Measurements from ENCODE around the gene SELL.

SELL gene

DNA sequence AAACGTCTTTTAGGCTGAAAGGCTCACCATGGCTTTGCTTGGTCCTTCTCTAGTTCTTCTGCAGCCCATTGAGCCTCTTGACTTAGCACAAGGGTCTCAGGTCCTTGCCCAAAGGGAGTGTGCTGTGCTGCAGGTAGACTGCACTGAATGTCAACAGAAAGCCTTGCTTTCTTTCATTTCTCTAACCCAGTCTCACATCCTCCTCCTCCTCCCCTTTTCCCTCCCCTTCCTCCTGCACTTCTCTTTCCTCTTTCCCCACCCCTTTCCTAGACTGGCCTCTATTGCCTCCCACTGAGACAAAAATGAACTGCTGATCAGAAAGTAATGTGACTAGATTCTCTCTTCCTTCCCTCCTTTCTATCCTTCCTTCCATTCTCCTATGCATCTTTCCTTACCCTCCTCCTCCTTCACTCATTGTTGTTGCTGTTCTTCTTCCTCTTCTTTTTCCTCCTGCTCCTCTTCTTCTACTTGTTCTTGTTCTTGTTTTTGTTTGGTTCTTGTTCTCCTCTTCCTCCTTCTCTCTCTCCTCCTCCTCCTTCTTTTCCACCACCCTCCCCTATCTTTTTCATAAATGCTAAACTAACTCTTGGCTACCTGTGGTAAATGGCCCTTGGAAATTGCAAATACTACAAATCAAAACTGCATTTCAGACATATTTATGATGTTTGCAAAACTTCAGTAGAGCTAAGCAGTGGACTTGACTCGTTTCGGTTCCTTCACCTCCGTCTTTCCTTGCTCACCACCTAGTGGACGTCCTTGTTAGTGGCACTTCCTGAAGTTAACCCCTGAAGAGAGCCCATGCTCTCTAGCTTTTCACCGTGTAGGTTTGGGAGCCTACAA is at the start of gene SELL:
Gene SELL (minus strand): TSS at position 152 of the 840 bp plus-strand sequence. CDS start 122 bp downstream, at position 30.
- Mint-ChIP-seq H3K4me1 (no peaks in the 10 kb centered on the region), H3K36me3 (ENCODE audit: low read depth) (no peaks in the 10 kb centered on the region), H3K27ac (no peak within 1 kb of the TSS), H3K27me3 (ENCODE audit: low read depth) (peaks cover 11% of the 10 kb centered on the region), H3K9me3 (peaks cover 19% of the 10 kb centered on the region), H3K4me3 (peak within 1 kb of the TSS; percentile 36 to 43 (median 40))
- TF ChIP-seq, protein P1, sequence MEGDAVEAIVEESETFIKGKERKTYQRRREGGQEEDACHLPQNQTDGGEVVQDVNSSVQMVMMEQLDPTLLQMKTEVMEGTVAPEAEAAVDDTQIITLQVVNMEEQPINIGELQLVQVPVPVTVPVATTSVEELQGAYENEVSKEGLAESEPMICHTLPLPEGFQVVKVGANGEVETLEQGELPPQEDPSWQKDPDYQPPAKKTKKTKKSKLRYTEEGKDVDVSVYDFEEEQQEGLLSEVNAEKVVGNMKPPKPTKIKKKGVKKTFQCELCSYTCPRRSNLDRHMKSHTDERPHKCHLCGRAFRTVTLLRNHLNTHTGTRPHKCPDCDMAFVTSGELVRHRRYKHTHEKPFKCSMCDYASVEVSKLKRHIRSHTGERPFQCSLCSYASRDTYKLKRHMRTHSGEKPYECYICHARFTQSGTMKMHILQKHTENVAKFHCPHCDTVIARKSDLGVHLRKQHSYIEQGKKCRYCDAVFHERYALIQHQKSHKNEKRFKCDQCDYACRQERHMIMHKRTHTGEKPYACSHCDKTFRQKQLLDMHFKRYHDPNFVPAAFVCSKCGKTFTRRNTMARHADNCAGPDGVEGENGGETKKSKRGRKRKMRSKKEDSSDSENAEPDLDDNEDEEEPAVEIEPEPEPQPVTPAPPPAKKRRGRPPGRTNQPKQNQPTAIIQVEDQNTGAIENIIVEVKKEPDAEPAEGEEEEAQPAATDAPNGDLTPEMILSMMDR (IDR thresholded peaks at IDR 0.05; ENCODE audit: unreplicated experiment in 3 of 3): peak; percentile 55 to 67 (median 59)

DNA sequence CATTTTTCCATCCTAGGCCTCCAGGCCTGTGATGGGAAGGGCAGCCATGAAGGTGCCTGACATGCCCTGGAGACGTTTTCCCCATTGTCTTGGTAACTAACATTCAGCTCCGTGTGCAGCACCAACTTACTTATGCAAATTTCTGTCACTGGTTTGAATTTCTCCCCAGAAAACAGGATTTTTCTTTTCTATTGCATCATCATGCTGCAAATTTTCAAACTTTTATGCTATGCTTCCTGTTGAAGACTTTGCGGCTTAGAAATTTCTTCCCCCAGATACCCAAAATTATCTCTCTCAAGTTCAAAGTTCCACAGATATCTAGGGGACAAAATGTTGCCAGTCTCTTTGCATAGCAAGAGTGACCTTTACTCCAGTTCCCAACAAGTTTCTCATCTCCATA is 47.6 kb upstream of the SELL start:
- no peak overlapping the region for H3K27ac Mint-ChIP-seq
- H3K4me1 Mint-ChIP-seq: no peaks in the 10 kb centered on the region
- no peaks in the 10 kb centered on the region for H3K36me3 Mint-ChIP-seq (ENCODE audit: low read depth)
- H3K4me3 Mint-ChIP-seq: no peak overlapping the region
- peaks cover 5% of the 10 kb centered on the region for H3K9me3 Mint-ChIP-seq
- no peaks in the 10 kb centered on the region for H3K27me3 Mint-ChIP-seq (ENCODE audit: low read depth)
- TF ChIP-seq, protein P1 (IDR thresholded peaks at IDR 0.05; ENCODE audit: unreplicated experiment in 3 of 3): no peak

DNA sequence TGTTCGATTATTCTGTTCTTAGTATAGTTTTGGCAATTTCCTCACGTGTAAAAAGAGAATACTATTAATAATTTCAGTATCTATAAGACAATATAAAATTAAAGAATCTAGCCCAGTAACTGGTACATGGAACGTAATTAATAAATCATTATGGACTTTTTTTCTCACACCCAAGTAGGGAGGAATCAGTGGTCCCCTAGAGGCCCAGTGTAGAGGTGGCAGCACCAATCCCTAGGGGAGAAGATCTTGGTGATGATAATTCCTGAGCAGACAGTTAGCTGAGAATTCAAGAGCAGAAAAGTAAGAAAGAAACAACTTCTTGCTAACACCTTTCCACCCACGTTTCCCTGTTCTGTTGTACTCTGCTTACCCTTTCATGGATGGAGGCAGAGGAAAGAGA is 42.1 kb upstream of the SELL start:
- TF ChIP-seq, protein P1 (IDR thresholded peaks at IDR 0.05; ENCODE audit: unreplicated experiment in 3 of 3): no peak
- no peak overlapping the region for H3K4me3 Mint-ChIP-seq
- no peaks in the 10 kb centered on the region for H3K36me3 Mint-ChIP-seq (ENCODE audit: low read depth)
- no peaks in the 10 kb centered on the region for H3K9me3 Mint-ChIP-seq
- H3K27ac Mint-ChIP-seq: no peak overlapping the region
- no peaks in the 10 kb centered on the region for H3K4me1 Mint-ChIP-seq
- no peaks in the 10 kb centered on the region for H3K27me3 Mint-ChIP-seq (ENCODE audit: low read depth)

DNA sequence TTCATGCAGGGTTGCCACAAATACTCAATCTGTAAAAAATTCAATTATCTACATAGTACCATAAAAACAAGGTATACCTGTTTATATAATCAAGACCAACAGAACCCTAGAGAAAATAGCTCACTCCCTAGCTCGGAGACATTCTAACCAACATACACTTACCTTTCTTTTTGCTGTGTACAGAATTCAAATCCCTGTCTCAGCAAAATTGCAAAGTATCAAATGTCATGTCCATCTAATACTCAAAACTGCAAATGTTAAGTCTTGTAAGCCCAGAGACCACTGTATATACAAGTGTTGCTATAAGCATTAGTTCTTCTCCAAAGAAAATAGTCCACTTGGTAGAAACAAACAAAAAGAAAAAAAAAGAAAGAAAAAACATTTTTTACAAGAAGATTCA is 38.6 kb upstream of the SELL start:
- H3K4me1 Mint-ChIP-seq: peaks cover 7% of the 10 kb centered on the region
- TF ChIP-seq, protein P1 (IDR thresholded peaks at IDR 0.05; ENCODE audit: unreplicated experiment in 3 of 3): no peak
- no peaks in the 10 kb centered on the region for H3K9me3 Mint-ChIP-seq
- H3K27me3 Mint-ChIP-seq (ENCODE audit: low read depth): no peaks in the 10 kb centered on the region
- no peak overlapping the region for H3K4me3 Mint-ChIP-seq
- H3K27ac Mint-ChIP-seq: no peak overlapping the region
- H3K36me3 Mint-ChIP-seq (ENCODE audit: low read depth): no peaks in the 10 kb centered on the region

DNA sequence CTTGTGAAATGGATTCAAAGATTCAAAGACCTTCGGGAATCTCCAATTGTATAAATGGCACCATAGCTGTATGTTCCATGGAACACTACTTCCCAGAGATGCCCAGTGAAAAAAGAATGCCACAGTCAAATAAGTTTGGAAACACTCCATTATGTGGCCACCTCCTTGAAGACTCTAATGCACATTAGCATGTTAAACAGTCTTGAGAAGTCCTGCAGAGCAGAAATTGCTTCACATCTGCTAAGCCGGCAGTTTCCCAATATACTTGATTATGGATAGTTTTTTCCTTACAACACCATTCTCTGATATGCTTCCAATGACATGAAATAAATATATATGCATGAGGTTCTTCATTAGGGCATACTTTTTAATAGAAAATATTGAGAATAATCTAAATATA is 35.1 kb upstream of the SELL start:
- H3K4me3 Mint-ChIP-seq: no peak overlapping the region
- no peak overlapping the region for H3K27ac Mint-ChIP-seq
- no peaks in the 10 kb centered on the region for H3K27me3 Mint-ChIP-seq (ENCODE audit: low read depth)
- TF ChIP-seq, protein P1 (IDR thresholded peaks at IDR 0.05; ENCODE audit: unreplicated experiment in 3 of 3): no peak
- H3K36me3 Mint-ChIP-seq (ENCODE audit: low read depth): no peaks in the 10 kb centered on the region
- peaks cover 3% of the 10 kb centered on the region for H3K9me3 Mint-ChIP-seq
- peaks cover 8% of the 10 kb centered on the region for H3K4me1 Mint-ChIP-seq

All from nephron (organoid).